OCI-LY3 (cell line): ENCODE data around the gene HM13.

Experiments used
- CTCF ChIP-seq: fragments of 200-600, 300-600 bp; sonication (generic); IDR thresholded peaks from 2 replicates; pipeline ENCODE4 v1.5.1; 2014; ENCODE audit warnings: antibody characterized with exemption, low read length, low read depth
- EZH2phosphoT487 ChIP-seq: fragments of 200-600 bp; shearing (Covaris generic); IDR thresholded peaks from 2 replicates; pipeline ENCODE4 v1.6.1; 2018; ENCODE audit warnings: antibody characterized with exemption, mixed run types, low read depth

- TF ChIP-seq CTCF, result no peak
- TF ChIP-seq EZH2phosphoT487, result no peak
Observed at GRCh38 chr20:31523361-31524283, 9.4 kb downstream of the HM13 start.
